IMR-90 (cell line): ENCODE measurements around the gene ARPC5L.

Experiments
- BHLHE40 ChIP-seq: fragments of 150-350 bp; IDR thresholded peaks from 2 replicates; pipeline ENCODE4 v1.6.1; 2016; ENCODE audit warnings: mild to moderate bottlenecking, low read depth, low read length
- TF ChIP-seq, protein P1 (sequence below): fragments of 150-350 bp; IDR thresholded peaks from 2 replicates; pipeline ENCODE4 v1.6.1; 2017; ENCODE audit warnings: mild to moderate bottlenecking, antibody characterized with exemption, low read length, low read depth

DNA sequence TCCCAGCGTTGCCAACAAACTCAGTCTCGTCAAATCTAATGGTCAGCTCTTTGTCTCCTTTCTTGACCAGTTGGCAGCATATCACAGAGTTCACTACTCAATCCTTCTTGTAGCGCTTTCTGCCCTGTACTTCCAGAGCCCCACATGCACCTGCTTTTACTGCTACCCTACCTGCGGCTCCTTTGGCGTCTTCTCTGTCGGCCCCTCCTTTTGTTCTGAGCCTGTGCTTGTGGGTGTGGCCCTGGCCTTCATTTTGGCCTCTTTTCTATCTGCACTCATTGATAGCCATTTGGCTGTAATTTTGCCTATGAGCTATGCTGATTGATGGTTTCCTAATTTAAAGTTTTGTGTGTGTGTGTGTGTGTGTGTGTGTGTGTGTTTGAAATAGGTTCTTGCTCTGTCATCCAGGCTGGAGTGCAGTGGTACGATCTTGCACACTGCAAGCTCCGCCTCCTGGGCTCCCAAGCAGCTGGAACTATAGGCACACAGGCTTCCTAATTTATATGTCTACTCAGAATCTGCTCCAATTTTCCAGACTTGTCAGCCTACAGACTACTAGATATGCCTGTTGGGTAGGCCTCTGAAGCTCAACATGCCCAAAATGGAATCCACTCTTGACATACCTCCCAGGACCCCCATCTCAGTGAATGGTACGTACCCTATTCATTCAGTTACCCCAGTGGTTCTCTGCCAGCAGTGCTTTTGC, 32.3 kb downstream of the ARPC5L start:
- TF ChIP-seq, protein P1, sequence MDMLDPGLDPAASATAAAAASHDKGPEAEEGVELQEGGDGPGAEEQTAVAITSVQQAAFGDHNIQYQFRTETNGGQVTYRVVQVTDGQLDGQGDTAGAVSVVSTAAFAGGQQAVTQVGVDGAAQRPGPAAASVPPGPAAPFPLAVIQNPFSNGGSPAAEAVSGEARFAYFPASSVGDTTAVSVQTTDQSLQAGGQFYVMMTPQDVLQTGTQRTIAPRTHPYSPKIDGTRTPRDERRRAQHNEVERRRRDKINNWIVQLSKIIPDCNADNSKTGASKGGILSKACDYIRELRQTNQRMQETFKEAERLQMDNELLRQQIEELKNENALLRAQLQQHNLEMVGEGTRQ = no peak
- no peak for TF ChIP-seq BHLHE40
